Measurements from ENCODE around the gene SLC16A10. TPM values are rescaled to one million over a fixed set of nuclear protein-coding genes. Genes with fewer than 3 reads are reported as not detected.
A peak's percentile ranks its signal among the peaks of the same experiment; 100 is the strongest.

The SLC16A10 gene
- total and polyA plus RNA-seq, 2 of the 13 experiments (the other 11 are each of a cell fraction or from before 2014, with no cell fraction given), result 8.2 to 20.1 TPM

GRCh38 chr6:111258615-111259088, 171.3 kb downstream of the SLC16A10 start (continued):
- TF ChIP-seq PHF21A (CRISPR knock-in tag; IDR thresholded peaks at IDR 0.05) (no peak), ZNF790 (CRISPR knock-in tag; IDR thresholded peaks at IDR 0.05; ENCODE audit: borderline replicate concordance) (no peak), NCOR1 (IDR thresholded peaks at IDR 0.05; ENCODE audit: borderline replicate concordance, low read length) (no peak)

- H3K36me3 ChIP-seq (replicated peaks in 1 of 2; ENCODE audit: control insufficient read depth in 1 of 2, insufficient read depth in 2 of 2, low read length in 2 of 2), result peaks cover 0 to 13% of the 10 kb centered on the region in 2 experiments; a peak in 1 of 5 replicates
- DNase-seq (ENCODE audit: low spot score) (peak; percentile 98), FAIRE-seq (peak; percentile 74), ATAC-seq (peak; percentile 95)
- peak overlapping the region; percentile 98 for H2AFZ ChIP-seq (ENCODE audit: low read length)
- intact Hi-C loops (cut with micrococcal nuclease; ENCODE audit: unreplicated experiment) (loop anchor here (1.0 to 5.0 kb wide), 2 partner anchors 172 to 383 kb away; partner anchors contain the start of gene SLC16A10), in situ Hi-C loops (cut with HindIII; ENCODE audit: extremely low pct_ligation_motif_present, low pct_unique_long_range_greater_than_20kb) (no loop called here)
- POLR2A ChIA-PET, result interaction anchor here (0.8 to 1.7 kb wide), 12 partner anchors 14 to 444 kb away, joined by 3 to 20 read pairs (median 4); partner anchors contain the start of genes AMD1, CDK19, GTF3C6 and REV3L
- H3K9ac ChIP-seq (ENCODE audit: insufficient read depth, low read depth, low read length), result peak overlapping the region; percentile 86
- H3K4me2 ChIP-seq (ENCODE audit: low read depth, low read length), result peak overlapping the region; percentile 88
- peaks cover 16% of the 10 kb centered on the region for H3K79me2 ChIP-seq (ENCODE audit: insufficient read depth, low read length)
- H3K27ac ChIP-seq (ENCODE audit: extremely low read length, insufficient read depth, low read length), result peak overlapping the region; percentile 92
- no peaks in the 10 kb centered on the region for H3K27me3 ChIP-seq (ENCODE audit: control insufficient read depth in 1 of 2, insufficient read depth in 2 of 2, low read length in 2 of 2)
- H3K9me3 ChIP-seq (ENCODE audit: low read length), result no peaks in the 10 kb centered on the region
- CTCF ChIA-PET (ENCODE audit: low intra/inter-chr PET ratio, low total read pairs), result interaction anchor here (0.7 to 1.2 kb wide), 2 partner anchors 384 to 784 kb away, joined by 3 to 4 read pairs; no protein-coding TSS in a partner anchor
- H3K4me1 ChIP-seq (ENCODE audit: insufficient read depth, low read length), result peaks cover 45% of the 10 kb centered on the region
- H3K4me3 ChIP-seq (replicated peaks in 1 of 3; ENCODE audit: insufficient read depth in 1 of 3, low read depth in 2 of 3, low read length in 3 of 3), result peak overlapping the region; percentile 71 to 89 (median 86)
- no peaks in the 10 kb centered on the region for H4K20me1 ChIP-seq (ENCODE audit: insufficient read depth, low read length)
- 0% methylated on average over 31 of the region's 59 CpGs for WGBS (ENCODE audit: low lambda C conversion rate)
- TSS peak; percentile 65 for BruUV-seq (replicated peaks)
- TF ChIP-seq, protein P1, sequence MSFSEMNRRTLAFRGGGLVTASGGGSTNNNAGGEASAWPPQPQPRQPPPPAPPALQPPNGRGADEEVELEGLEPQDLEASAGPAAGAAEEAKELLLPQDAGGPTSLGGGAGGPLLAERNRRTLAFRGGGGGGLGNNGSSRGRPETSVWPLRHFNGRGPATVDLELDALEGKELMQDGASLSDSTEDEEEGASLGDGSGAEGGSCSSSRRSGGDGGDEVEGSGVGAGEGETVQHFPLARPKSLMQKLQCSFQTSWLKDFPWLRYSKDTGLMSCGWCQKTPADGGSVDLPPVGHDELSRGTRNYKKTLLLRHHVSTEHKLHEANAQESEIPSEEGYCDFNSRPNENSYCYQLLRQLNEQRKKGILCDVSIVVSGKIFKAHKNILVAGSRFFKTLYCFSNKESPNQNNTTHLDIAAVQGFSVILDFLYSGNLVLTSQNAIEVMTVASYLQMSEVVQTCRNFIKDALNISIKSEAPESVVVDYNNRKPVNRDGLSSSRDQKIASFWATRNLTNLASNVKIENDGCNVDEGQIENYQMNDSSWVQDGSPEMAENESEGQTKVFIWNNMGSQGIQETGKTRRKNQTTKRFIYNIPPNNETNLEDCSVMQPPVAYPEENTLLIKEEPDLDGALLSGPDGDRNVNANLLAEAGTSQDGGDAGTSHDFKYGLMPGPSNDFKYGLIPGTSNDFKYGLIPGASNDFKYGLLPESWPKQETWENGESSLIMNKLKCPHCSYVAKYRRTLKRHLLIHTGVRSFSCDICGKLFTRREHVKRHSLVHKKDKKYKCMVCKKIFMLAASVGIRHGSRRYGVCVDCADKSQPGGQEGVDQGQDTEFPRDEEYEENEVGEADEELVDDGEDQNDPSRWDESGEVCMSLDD (CRISPR knock-in tag; IDR thresholded peaks at IDR 0.05; ENCODE audit: borderline replicate concordance), result no peak
- TF ChIP-seq GTF2F1 (IDR thresholded peaks at IDR 0.05; ENCODE audit: low read length), result no peak
- TF ChIP-seq PAX8 (CRISPR knock-in tag; IDR thresholded peaks at IDR 0.05; ENCODE audit: borderline replicate concordance), result 0 out of 2 replicates have a peak, but pooled peaks have one; percentile 66
- 0 out of 2 replicates have a peak, but pooled peaks have one; percentile 33 for TF ChIP-seq ZSCAN22 (CRISPR knock-in tag; IDR thresholded peaks at IDR 0.05)
- TF ChIP-seq, protein P2, sequence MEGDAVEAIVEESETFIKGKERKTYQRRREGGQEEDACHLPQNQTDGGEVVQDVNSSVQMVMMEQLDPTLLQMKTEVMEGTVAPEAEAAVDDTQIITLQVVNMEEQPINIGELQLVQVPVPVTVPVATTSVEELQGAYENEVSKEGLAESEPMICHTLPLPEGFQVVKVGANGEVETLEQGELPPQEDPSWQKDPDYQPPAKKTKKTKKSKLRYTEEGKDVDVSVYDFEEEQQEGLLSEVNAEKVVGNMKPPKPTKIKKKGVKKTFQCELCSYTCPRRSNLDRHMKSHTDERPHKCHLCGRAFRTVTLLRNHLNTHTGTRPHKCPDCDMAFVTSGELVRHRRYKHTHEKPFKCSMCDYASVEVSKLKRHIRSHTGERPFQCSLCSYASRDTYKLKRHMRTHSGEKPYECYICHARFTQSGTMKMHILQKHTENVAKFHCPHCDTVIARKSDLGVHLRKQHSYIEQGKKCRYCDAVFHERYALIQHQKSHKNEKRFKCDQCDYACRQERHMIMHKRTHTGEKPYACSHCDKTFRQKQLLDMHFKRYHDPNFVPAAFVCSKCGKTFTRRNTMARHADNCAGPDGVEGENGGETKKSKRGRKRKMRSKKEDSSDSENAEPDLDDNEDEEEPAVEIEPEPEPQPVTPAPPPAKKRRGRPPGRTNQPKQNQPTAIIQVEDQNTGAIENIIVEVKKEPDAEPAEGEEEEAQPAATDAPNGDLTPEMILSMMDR (CRISPR knock-in tag; IDR thresholded peaks at IDR 0.05), result peak; percentile 98
- no peak for TF ChIP-seq ZNF841 (CRISPR knock-in tag; IDR thresholded peaks at IDR 0.05; ENCODE audit: borderline replicate concordance)
- TF ChIP-seq ZNF331 (CRISPR knock-in tag; IDR thresholded peaks at IDR 0.05), result peak; percentile 80
- TF ChIP-seq PAWR (CRISPR knock-in tag; IDR thresholded peaks at IDR 0.05; ENCODE audit: borderline replicate concordance), result no peak
- peak; percentile 74; the same call in 1 of the 2 replicates for TF ChIP-seq ZNF567 (CRISPR knock-in tag; IDR thresholded peaks at IDR 0.05; ENCODE audit: borderline replicate concordance)
- TF ChIP-seq CREB1 (IDR thresholded peaks at IDR 0.05), result peak; percentile 68
- peak; percentile 56; the same call in 1 of the 2 replicates for TF ChIP-seq CREB1 (CRISPR knock-in tag; IDR thresholded peaks at IDR 0.05)
- peak; percentile 93; the same call in 1 of the 2 replicates for TF ChIP-seq YEATS2 (CRISPR knock-in tag; IDR thresholded peaks at IDR 0.05; ENCODE audit: borderline replicate concordance)
- TF ChIP-seq ZSCAN12 (CRISPR knock-in tag; IDR thresholded peaks at IDR 0.05), result no peak; the same call in 1 of the 2 replicates
Measured at GRCh38 chr6:111259089-111259831, 172.0 kb downstream of the SLC16A10 start.
